ENCODE measurements around the gene OTOG. TPM values are rescaled to one million over a fixed set of nuclear protein-coding genes. Genes with fewer than 3 reads are reported as not detected.

The OTOG gene
- total and polyA plus RNA-seq, 2 donors (not counting 3 experiments of a cell fraction or from before 2014, with no cell fraction given) = not detected

DNA sequence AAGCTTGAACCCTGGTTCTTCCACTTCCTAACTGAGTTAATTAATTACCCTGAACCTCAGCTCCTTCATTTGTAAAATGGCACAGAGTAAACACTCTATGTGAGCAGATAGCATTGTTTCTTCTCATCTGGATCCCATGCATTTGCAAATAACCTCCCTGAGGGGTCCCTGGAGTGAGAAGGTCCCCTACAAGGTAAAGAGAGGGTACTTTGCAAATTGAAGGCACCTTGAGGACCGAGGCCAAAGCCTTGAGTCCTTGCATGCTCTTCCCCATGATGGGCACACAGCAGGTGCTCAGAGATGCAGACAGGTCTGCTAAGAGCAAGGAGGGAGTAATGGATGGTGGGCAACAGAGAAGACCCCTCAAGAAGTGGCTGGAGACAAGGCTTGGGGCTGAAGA is 33.2 kb downstream of the OTOG start:
- Histone ChIP-seq H3K4me3 (replicated peaks in 1 of 3; ENCODE audit: insufficient read depth in 1 of 3, low read depth in 1 of 3, low read length in 3 of 3) (no peak overlapping the region), H3K27ac (ENCODE audit: insufficient read depth, low read depth, low read length) (no peak overlapping the region), H3K9me1 (replicated peaks; ENCODE audit: control insufficient read depth, extremely low read depth, insufficient read depth, low read length) (no peaks in the 10 kb centered on the region), H3K4me1 (ENCODE audit: control insufficient read depth, extremely low read depth, insufficient read depth, low read length) (no peaks in the 10 kb centered on the region), H3K79me2 (ENCODE audit: control insufficient read depth, insufficient read depth, low read length) (no peaks in the 10 kb centered on the region), H3K27me3 (ENCODE audit: control insufficient read depth in 2 of 2, insufficient read depth in 2 of 2, low read length in 2 of 2) (peaks cover 0 to 2% of the 10 kb centered on the region in 2 experiments), H3K9ac (replicated peaks; ENCODE audit: extremely low read depth, insufficient read depth, low read length) (no peak overlapping the region), H4K20me1 (replicated peaks; ENCODE audit: control insufficient read depth, extremely low read depth, insufficient read depth, low read length) (no peaks in the 10 kb centered on the region), H3K36me3 (ENCODE audit: control insufficient read depth in 2 of 2, extremely low read depth in 1 of 2, insufficient read depth in 2 of 2, low read length in 2 of 2) (no peaks in the 10 kb centered on the region), H3K9me3 (replicated peaks; ENCODE audit: control insufficient read depth, insufficient read depth, low read length) (no peaks in the 10 kb centered on the region), H2AFZ (ENCODE audit: low read depth, low read length) (no peak overlapping the region), H3K4me2 (ENCODE audit: insufficient read depth, low read length) (no peak overlapping the region)
- dilution Hi-C loops (cut with MboI; ENCODE audit: extremely low pct_ligation_motif_present, low sequenced_read_pairs) = no loop called here
- intact Hi-C loops (cut with micrococcal nuclease) = no loop called here
- no peak for TF ChIP-seq POLR2AphosphoS5 (IDR thresholded peaks at IDR 0.05; ENCODE audit: insufficient read depth, low read depth, low read length)
- TF ChIP-seq EZH2 (IDR thresholded peaks at IDR 0.05; ENCODE audit: borderline replicate concordance, low read depth, low read length, severe bottlenecking) = no peak
- TF ChIP-seq POLR2A (IDR thresholded peaks at IDR 0.05; ENCODE audit: low read depth, low read length) = no peak
- TF ChIP-seq GATA2 (IDR thresholded peaks at IDR 0.05; ENCODE audit: insufficient read depth, insufficient read length, low read depth, low read length) = no peak
- no peak for TF ChIP-seq MAX (IDR thresholded peaks at IDR 0.05; ENCODE audit: insufficient read depth, insufficient read length)
- no peak for TF ChIP-seq MYC (IDR thresholded peaks at IDR 0.05; ENCODE audit: low read depth, low read length)
- TF ChIP-seq FOS (IDR thresholded peaks at IDR 0.05; ENCODE audit: borderline replicate concordance, insufficient read depth, low read length) = no peak
- no peak for TF ChIP-seq JUN (IDR thresholded peaks at IDR 0.05; ENCODE audit: borderline replicate concordance, insufficient read depth, insufficient read length, low read depth)
- TF ChIP-seq, protein P1, sequence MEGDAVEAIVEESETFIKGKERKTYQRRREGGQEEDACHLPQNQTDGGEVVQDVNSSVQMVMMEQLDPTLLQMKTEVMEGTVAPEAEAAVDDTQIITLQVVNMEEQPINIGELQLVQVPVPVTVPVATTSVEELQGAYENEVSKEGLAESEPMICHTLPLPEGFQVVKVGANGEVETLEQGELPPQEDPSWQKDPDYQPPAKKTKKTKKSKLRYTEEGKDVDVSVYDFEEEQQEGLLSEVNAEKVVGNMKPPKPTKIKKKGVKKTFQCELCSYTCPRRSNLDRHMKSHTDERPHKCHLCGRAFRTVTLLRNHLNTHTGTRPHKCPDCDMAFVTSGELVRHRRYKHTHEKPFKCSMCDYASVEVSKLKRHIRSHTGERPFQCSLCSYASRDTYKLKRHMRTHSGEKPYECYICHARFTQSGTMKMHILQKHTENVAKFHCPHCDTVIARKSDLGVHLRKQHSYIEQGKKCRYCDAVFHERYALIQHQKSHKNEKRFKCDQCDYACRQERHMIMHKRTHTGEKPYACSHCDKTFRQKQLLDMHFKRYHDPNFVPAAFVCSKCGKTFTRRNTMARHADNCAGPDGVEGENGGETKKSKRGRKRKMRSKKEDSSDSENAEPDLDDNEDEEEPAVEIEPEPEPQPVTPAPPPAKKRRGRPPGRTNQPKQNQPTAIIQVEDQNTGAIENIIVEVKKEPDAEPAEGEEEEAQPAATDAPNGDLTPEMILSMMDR (IDR thresholded peaks at IDR 0.05; ENCODE audit: extremely low read depth in 1 of 2, insufficient read depth in 1 of 2, low read depth in 1 of 2, low read length in 2 of 2) = no peak
- no peak for DNase-seq (ENCODE audit: low read depth, low spot score)
- FAIRE-seq = no peak
- ChIA-PET POLR2A (no interaction called here), CTCF (no interaction called here)
- BruUV-seq (replicated peaks) = no TSS peak

All from endothelial cell of umbilical vein (primary cell).